ENCODE results near the gene PRTN3.
"Not testable (repeated sequence)": the region's sequence is repeated elsewhere in the genome, so short reads cannot be mapped to it uniquely, and the experiment has no call there.

Gene PRTN3

GRCh38 chr19:816500-816857 lies 24.3 kb upstream of the PRTN3 start:
- no peak for DNase-seq

DNA sequence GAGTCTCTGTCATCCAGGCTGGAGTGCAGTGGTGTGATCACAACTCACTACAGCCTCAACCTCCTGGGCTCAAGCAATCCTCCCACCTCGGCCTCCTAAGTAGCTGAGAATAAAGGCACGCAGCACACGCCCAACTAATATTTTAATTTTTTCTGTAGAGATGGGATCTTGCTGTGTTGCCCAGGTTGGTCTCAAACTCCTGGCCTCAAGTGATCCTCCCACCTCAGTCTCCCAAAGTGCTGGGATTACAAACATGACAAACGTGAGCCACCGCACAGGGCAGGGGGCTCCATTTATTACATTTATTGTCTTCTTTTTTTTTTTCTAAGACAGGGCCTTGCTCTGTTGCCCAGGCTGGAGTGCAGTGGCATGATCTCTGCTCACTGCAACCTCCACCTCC lies 20.6 kb upstream of the PRTN3 start:
- not testable (repeated sequence) for DNase-seq

DNA sequence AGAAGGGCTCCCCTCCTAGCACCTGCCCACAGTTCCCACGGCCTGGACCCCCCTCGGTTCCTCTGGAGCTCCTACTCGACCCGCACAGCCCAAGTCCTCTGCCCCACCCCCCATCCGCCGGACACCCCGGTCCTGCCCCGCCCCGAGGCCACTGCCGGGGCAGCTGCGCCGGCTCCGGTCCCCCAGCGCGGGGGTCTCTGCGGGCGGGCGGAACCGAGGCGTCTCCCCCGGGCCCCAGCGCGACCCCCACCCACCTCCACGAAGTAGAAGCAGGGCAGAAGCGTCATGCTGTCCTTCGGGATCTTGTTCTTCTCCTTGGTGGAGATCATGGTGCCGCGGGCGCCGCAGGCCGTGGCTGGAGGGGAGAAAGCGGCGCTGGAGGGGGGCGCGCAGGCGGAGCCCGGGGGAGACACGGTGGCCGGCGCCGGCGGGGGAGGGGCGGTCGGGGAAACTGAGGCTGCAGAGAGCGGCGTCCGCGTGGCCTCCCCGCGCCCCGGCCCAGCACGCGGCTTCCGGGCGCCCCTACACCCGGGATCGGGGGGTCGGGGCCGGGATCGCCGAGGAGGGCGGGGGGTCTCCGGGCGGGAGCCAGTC lies 19.5 kb upstream of the PRTN3 start:
- no peak for DNase-seq

DNA sequence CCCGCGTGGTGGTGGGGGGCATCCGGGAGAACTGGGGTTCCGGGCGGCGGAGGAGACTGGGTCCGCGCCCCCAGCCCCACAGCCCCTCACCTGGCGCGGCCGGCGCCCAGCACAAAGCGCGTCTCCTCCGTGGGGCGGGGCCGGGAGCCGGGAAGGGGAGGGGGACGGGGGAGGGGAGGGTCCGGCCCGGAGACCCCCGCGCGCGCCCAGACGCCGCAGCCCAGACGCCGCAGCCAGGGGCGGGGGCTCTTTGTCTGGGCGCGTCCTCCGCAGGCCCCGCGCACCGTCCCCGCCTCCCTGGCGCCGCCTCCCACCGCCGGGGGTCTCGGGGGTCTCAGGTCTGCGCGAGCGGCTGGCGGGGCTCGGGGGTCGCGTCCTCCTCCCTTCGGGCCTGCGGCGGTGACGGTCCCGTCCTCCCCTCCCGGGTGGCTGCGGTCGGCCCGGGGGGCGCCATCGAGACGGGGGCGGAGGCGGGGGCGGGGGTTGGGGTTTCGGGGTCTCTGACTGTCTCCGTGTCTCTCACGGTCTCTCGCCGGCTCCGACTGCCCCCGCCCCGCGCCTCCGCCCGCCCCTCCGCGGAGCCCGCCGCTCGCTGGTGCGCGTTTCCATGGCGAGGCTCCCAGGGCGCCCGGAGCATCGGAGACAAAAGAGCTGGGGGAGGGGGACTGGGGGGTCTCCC lies 18.8 kb upstream of the PRTN3 start, which contains the start of gene PLPPR3:
Gene PLPPR3 (minus strand): TSS at position 131 of the 679 bp plus-strand sequence. CDS start 396 bp downstream, outside the sequence.
- DNase-seq, result no peak

DNA sequence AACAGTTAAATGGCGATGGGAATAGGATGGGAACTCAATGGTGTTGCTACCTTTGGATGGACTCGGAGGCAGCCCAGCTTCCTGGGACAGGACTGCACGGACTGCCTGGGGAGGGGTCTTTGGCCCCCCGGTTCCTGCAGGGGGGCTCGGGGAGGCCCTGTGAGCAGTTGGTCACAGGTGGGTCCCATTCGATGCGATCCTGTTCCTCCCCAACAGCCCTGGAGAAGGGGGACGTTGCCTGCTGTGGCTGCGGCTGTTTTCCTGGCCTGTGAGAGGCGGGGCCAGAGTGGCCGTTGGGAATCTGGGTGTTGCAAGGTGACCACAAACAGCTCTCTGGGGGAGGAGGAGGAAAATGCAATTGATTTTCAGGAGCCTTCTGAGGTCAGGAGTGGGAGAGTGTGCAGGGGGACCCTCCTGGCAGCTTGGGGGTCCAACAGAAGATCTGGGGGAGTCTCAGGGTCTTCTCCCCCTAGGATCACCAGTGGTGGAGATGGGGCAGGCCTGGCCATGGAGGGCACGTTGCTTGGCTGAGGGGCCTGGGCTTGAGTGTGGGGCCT lies 17.2 kb upstream of the PRTN3 start:
- DNase-seq, result no peak

- no peak for DNase-seq
These were observed 15.9 kb upstream of the PRTN3 start for GRCh38 chr19:824885-825284.

DNA sequence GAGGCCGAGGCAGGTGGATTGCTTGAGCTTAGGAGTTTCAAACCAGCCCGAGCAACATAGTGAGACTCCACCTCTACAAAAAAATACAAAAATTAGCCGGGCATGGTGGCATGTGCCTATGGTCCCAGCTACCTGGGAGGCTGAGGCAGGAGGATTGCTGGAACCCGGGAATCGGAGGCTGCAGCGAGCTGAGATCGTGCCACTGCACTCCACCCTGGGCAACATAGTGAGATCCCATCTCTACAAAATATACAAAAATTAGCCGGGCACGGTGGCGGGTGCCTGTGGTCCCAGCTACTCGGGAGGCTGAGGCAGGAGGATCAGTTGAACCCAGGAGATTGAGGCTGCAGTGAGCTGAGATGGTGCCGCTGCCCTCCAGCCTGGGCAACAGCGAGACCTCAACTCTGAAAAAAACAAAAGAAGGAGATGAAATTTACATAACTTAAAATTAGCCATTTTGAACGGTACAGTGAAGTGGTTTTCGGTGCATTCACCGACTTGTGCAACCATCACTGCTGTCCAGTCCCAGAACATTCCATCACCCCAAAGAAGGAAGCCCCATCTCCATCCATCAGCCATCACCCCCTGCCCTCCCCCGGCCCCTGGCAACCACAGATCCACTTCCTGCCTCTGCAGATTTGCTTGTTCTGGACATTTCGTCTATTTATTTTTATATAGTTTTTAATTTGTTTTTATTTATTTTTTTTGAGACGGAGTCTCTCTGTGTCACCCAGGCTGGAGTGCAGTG lies 14.7 kb upstream of the PRTN3 start:
- no peak for DNase-seq

DNA sequence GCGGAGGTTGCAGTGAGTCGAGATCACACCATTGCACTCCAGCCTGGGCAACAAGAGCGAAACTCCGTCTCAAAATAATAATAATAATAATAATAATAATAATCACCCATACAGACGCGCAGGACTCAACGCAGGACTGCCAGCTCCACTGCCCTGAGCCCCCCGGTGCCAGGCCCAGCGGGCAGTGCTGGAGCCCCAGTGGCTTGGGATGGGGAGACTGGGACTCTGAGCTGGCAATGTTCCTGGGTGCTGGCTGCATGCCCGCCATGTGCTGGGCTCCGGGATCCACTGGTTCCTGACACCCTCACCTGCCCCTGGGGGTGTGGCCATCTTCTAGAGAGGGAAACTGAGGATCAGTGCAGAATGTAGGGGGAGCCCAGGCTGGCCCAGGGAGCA lies 13.5 kb upstream of the PRTN3 start:
- DNase-seq, result no peak

GRCh38 chr19:827710-828321 lies 13.0 kb upstream of the PRTN3 start, which contains the start of gene AZU1:
AZU1 (plus strand) TSS chr19:827837; CDS start chr19:827847, 10 bp downstream.
- DNase-seq, result no peak

DNA sequence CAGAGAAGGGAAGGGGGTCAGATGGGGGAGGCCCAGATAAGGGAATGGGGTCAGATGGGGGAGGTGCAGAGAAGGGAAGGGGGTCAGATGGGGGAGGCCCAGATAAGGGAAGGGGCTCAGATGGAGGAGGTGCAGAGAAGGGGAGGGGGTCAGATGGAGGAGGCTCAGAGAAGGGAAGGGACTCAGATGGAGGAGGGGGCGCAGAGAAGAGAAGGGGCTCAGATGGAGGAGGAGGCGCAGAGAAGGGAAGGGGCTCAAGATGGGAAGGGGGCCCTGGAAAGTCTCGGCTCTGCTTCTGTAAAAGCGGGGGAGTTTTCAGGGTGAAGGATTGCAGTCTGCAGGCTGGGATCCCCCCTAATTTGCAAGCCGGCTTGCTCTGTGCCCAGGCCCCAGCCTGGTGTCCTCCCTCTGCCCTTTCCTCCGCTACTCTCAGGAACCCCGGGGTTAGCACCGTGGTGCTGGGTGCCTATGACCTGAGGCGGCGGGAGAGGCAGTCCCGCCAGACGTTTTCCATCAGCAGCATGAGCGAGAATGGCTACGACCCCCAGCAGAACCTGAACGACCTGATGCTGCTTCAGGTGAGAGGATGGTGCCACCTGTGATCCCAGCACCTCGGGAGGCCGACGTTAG lies 11.6 kb upstream of the PRTN3 start:
- DNase-seq, result no peak

DNA sequence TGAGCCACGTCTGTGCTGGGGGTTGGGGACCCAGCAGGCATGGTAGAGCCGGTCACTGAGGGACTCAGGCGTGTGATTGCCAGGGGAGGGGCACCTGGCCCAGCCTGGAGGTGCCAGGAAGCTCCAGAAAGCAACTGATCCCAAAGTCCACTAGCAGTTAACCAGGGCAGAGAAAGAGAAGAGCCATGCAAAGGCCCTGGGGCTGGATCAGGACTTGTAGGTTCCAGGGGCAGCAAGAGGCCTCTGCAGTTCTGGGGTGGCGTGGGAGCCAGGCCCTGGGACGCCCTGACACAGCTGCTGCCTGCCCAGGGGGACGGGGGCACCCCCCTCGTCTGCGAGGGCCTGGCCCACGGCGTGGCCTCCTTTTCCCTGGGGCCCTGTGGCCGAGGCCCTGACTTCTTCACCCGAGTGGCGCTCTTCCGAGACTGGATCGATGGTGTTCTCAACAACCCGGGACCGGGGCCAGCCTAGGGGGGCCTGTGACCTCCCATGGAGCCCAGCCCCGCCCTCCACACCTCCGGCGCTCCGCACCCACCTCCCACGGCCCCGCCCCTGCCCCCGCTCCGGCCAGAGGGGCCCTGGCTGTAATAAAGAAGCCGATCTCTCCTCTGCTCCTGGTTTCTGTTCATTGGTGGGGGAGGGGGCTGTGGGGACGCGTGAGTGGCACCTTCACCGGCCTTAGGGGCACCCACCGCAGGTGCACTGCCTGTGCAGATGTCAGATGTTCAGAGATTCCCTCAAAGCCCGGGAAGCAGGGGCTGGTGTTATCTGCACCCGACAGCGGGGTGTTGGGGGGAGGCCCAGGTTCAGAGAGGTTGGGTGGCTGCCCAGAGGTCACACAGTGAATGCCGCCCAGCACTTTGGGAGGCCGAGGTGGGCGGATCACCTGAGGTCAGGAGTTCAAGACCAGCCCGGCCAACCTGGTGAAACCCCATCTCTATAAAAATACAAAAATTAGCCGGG lies 9.1 kb upstream of the PRTN3 start:
- no peak for DNase-seq

DNA sequence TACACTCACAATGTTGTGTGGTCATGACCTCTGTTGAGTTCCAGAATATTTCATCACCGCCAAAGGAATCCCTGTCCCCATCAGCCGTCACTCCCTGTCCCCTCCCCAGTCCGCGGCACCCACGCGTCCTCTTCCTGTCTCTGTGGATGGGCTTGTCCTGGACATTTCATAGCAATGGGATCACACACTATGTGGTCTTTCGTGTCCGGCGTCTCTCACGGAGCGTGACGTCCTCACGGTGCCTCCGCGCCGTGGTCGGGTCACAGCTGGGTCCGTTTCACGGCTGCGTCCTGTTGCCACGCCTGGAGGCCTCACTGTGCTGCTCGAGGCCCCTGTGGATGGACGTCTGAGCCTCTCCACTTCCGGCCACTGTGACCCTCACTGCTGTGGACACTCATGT lies 6.6 kb upstream of the PRTN3 start:
- DNase-seq, result no peak

- DNase-seq, result no peak
These were observed 5.5 kb upstream of the PRTN3 start for GRCh38 chr19:835210-835810.

DNA sequence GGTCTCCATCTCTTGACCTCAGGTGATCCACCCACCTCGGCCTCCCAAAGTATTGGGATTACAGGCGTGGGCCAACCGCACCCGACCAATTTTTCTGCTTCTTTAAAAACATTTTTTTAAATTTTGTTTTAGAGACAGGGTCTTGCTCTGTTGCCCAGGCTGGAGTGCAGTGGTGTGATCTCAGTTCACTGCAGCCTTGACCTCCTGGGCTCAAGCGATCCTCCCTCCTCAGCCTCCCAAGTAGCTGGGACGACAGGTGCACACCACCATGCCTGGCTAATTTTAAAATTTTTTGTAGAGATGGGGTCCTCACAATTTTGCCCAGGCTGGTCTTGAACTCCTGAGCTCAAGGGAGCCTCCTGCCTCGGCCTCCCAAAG lies 2.0 kb downstream of the PRTN3 start:
- not testable (repeated sequence) for DNase-seq

DNA sequence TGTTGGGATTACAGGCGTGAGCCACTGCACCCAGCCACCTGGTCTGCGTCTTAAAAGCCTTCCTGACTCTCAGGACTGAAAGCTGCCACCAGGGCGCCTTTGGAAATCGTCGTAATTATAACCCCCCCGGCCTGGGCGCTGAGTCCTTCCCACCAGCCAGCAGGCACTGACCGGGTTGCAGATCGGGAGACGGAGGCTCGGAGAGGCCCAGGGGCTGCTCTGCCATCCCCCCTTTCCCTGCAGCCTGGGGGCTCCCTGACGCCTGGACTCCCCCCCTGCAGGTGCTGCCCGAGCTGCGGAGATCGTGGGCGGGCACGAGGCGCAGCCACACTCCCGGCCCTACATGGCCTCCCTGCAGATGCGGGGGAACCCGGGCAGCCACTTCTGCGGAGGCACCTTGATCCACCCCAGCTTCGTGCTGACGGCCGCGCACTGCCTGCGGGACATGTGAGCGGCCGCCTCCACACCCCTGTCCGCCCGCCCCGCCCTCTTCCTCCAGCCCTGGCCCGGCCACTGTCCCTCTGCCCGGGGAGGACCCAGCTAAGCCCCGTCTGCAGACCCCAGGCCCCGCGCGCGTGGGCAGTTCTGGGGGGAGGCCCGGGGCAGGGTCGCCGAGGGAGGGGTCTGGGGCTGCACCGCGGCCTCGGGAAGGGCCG lies 2.5 kb downstream of the PRTN3 start:
- DNase-seq, result no peak

DNA sequence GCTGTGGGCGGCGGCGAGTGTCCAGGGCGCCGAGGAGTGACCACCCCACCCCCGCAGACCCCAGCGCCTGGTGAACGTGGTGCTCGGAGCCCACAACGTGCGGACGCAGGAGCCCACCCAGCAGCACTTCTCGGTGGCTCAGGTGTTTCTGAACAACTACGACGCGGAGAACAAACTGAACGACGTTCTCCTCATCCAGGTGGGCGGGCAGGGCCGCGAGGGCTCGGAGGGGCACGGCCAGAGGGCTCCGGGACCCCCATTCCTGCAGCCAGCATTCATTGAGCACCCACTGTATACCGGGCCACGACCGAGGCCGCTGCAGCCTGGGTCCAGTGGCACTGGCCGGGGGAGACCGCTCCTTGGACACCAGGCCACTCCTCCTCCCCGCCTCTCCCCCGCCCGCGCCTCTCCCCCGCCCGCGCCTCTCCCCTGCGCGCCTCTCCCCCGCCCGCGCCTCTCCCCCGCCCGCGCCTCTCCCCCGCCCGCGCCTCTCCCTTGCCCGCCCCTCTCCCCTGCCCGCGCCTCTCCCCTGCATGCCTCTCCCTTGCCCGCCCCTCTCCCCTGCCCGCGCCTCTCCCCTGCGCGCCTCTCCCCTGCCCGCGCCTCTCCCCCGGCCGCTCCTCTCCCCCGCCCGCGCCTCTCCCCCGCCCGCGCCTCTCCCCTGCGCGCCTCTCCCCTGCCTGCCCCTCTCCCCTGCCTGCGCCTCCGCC lies 3.2 kb downstream of the PRTN3 start:
- DNase-seq, result peak; percentile 19

DNA sequence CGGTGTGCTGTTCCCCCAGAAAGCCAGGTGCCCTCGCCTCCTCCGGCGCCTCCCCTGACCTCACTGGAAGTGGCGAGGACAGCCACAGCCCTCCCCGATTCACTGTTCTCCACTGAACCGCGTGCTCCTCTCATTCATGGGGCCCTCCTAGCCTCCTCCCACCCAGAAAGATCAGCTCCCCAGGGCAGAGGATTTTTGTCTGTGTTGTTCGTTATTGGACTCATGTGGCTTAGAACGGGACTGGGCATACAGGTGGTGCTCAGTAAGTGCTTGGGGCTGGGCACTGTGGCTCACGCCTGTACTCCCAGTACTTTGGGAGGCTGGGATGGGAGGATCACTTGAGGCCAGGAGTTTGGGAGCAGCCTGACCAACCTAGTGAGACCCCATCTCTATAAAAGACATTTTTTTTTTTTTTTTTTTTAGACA lies 3.8 kb downstream of the PRTN3 start:
- DNase-seq, result no peak

DNA sequence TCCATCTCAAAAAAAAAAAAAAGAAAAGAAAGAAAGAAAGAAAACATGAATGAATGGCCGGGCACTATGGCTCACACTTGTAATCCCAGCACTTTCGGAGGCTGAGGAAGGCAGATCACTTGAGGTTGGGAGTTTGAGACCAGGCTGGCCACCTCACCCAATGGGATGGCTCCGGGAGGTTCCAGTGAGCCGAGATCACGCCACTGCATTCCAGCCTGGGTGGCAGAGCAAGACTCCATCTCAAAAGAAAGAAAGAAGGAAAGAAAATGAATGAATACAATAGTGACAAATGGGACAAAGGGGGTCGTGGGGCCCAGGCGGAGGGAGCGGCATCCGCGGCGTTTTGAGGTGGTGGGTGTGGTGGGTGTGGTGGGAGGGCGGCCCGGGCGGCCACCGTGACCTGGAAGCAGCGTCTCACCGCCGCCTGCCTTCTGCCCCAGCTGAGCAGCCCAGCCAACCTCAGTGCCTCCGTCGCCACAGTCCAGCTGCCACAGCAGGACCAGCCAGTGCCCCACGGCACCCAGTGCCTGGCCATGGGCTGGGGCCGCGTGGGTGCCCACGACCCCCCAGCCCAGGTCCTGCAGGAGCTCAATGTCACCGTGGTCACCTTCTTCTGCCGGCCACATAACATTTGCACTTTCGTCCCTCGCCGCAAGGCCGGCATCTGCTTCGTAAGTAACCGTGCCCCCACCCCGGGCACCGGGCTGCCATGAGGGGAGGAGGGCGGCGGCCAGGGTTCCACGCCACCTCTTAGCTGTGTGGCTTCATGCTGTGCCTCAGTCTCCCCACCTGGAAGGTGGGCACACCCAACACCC lies 5.1 kb downstream of the PRTN3 start:
- DNase-seq, result no peak

DNA sequence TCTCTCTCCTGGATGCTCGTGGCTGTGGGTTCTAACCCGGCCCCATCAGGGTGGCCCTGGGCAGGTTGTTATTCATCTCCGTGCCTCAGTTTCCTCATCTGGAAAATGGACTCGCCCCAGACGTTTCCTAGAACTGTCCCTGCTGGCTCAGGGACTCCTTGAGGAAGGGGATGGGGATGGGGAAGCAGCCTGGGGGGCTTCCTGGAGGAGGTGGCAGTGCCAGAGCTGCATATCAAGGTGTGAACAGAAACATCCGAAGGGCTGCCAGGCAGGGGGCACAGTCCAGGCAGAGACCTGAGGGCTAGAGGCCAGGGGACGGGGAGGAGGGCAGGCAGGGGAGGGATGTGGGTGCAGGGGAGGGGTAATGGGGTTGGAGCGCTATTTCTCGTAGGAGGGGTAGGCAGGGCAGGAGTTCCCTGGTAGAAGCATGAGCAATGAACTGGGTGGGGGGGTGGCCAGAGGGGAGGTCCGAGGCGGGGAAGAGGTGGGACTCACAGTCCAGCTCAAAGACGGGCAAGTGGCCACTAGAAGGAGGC lies 7.7 kb downstream of the PRTN3 start:
- DNase-seq, result no peak
